HTR-8/SVneo (cell line): ENCODE data around the gene KLHL33.

Experiments used
- DNase-seq: peaks from one replicate; pipeline ENCODE4 v3.0.0; 2011; ENCODE audit warnings: low spot score, mixed read lengths; ENCODE audit not compliant: insufficient read length
- FAIRE-seq: peaks from 2 replicates; lab custom pipeline; 2011; peaks lifted over from hg19 to GRCh38; lab: Jason Lieb, UNC

The KLHL33 gene

GRCh38 chr14:20381341-20381740, 54.6 kb downstream of the KLHL33 start:
- DNase-seq = no peak
- FAIRE-seq = no peak

DNA sequence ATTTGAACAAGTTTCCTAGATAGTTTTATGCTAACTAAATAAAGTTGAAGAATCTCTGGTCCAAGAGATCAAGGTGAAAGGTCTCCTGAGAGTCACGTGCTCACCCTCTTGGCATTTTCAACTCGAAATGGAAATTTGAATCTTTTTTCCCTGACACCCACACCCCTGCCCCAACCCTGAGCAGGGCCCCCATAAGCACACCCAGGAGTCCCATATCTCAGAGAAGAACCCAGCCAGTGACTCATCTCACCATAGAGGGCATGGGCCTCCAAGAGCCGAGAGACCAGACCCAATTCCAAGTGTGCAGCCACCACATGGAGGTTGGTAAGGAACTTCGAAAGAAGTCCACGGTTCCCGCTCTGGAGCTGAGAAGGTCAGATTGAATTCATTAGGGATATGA, 55.3 kb downstream of the KLHL33 start:
- DNase-seq (no peak), FAIRE-seq (no peak)

DNA sequence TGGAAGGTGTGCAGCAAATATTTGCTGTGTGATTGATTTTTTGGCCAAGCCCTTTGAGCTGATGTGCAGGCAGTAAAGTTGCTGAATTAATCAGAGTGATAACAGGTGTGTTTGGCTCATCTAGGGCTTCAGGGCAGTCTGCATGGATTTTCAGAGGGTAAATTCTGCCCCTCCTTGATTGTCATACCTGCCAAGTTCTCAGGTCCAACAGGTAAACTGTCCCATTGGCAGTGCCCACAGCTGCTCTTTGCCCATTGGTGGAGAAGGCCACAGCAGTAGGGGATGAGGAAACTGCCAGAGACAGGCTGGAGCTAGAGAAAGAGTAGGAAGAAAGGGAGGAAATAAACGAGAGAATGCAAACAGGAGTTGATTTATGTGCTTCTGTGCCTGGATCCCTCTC, 56.2 kb downstream of the KLHL33 start:
- FAIRE-seq (no peak), DNase-seq (no peak)

DNA sequence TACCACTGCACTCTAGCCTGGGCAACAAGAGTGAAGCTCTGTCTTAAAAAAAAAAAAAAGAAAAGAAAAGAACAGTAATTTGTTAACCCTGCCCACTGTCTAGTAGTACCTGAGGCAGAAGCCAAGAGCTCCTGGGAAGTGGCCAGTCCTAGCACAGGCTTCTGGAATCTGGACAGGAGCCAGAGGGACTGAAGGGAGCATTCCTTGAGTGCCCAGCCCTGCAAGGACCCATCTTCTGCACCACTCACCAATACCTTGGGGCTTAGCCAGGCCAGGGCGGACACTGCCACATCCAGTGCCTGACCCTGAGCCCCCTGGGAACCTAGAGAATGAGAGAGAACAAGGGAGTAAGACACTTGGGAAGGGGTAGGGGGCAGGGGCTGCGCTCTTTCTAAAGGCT, 58.8 kb downstream of the KLHL33 start:
- FAIRE-seq (no peak), DNase-seq (no peak)

GRCh38 chr14:20376071-20376588, 59.8 kb downstream of the KLHL33 start:
- FAIRE-seq = no peak

More at GRCh38 chr14:20376071-20376588, 59.8 kb downstream of the KLHL33 start:
- DNase-seq = no peak
